ENCODE data around the gene FUT1.
"Not testable (repeated sequence)": the region's sequence is repeated elsewhere in the genome, so short reads cannot be mapped to it uniquely, and the experiment has no call there.

The FUT1 gene

DNA sequence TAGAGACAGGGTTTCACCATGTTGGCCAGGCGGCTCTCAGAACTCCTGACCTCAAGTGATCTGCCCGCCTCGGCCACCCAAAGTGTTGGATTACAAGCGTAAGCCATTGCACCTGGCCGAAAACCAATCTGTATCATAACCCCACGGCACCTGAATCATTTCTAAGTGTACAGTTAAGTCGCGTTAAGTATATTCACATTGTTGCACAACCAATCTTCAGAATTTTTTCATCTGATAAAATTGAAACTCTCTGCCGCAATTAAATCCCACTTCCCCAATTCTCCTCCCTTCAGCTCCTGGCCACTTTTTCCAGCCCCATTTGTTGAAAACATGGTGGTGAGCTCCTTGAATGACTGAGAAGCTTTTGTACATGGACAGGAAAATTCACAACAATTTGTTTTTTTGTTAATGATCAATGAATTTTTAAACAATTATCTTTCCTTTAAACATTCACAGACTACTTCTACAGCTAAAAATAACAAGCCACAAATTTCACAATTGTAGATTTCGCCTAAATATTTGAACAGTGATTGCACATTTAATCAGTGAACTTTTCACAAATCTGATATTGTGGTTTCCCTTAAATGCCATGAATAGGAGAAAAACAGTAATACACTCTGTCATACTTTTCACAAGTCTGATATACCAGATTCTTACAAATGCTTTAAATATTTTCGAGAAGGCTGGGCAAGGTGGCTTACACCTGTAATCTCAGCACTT, 16.7 kb upstream of the FUT1 start:
- no peak for DNase-seq (ENCODE audit: low spot score)

GRCh38 chr19:48768171-48768753, 15.8 kb upstream of the FUT1 start:
- DNase-seq (ENCODE audit: low spot score), result not testable (repeated sequence)

GRCh38 chr19:48765816-48766215, 13.4 kb upstream of the FUT1 start:
- DNase-seq (ENCODE audit: low spot score), result not testable (repeated sequence)

DNA sequence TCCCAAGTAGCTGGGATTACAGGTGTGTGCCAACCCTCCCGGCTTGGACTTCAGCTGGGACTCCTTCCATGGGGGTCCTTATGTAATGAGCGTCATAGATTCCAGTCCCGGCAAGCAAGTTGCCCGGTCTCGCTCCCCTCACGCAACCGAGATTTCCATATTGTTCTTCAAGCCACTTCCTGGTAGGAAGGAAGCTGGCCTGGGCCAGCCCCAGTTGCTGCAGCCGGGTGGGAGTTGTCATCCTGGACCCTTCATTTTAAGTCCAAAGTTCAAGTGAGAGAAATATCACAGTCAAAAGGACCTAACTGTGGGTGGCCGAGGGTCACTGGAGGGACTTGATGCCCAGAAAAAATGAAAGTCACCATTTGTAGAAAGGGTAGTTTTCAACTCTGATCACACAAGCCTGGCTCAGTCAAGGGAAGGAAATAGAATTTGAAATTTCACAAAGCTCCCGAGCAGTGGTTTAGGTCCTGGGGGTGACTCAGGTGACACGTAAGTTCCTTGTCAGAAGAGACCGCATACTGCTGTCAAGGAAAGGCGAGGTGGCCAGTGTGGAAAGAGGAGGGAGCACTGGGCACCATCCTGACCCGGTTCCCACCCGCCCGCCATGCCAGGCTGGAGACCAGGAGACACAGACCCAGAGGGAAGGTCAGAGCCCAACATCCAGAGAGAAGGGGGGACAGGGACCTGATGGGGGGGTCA, 8.2 kb upstream of the FUT1 start:
- DNase-seq (ENCODE audit: low spot score), result no peak

DNA sequence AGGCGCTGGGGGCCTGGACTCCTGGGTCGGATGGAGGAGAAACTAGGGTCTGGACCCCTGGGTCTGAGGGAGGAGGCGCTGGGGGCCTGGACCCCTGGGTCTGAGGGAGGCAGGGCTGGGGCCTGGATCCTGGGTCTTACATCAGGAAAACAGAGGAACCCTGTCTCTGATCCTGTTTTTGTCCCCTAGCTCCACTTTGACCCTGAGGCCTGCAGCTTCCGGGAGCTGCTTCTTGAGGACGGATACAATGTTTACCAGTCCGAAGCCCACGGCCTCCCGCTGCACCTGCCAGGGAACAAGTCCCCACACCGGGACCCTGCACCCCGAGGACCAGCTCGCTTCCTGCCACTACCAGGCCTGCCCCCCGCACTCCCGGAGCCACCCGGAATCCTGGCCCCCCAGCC, 5.3 kb upstream of the FUT1 start:
- no peak for DNase-seq (ENCODE audit: low spot score)

DNA sequence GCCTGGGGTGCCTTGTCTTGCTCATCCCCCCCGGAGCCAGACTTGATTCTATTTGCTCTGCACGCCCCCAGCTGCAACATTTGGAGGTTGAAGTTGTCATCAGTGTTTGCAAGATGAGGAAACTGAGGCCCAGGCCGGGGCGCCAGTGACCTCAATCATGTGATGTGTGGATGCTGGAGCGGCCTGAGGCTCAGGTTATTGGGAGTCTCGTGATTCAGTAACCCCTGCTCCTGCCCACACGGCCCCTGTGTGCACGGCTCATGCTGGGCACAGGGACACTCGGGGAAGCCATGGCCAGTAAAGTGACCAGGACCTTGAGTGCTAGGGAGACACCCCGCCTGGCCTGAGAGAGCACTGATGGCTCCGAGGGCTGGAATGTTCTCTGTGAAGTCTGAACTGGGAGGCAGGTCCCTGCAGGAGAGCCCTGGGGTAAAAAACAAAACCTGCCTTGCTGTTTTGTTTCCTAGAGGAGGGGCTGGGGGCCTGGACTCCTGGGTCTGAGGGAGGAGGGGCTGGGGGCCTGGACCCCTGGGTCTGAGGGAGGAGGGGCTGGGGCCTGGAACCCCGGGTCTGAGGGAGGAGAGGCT, 4.7 kb upstream of the FUT1 start:
- no peak for DNase-seq (ENCODE audit: low spot score)

DNA sequence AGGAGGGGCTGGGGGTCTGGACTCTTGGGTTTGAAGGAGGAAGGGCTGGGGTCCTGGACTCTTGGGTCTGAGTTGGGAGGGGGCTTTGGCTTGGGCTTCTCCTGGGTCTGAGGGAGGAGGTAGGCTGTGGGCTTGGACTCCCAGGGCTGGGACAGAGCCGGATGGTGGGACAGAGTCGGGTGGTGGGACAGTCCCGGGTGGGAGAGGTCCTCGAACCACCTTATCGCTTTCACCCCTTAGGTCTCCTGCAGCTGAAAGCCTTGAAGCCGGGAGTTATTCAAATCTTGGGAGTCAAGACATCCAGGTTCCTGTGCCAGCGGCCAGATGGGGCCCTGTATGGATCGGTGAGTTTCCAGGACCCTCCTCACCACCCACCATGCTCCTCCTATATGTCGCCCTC, 4.2 kb upstream of the FUT1 start:
- no peak for DNase-seq (ENCODE audit: low spot score)

DNA sequence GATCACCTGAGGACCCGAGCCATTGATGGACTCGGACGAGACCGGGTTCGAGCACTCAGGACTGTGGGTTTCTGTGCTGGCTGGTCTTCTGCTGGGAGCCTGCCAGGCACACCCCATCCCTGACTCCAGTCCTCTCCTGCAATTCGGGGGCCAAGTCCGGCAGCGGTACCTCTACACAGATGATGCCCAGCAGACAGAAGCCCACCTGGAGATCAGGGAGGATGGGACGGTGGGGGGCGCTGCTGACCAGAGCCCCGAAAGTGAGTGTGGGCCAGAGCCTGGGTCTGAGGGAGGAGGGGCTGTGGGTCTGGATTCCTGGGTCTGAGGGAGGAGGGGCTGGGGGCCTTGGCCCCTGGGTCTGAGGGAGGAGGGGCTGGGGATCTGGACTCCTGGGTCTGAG, 3.8 kb upstream of the FUT1 start:
- no peak for DNase-seq (ENCODE audit: low spot score)

GRCh38 chr19:48755787-48756186, 3.3 kb upstream of the FUT1 start:
- DNase-seq (ENCODE audit: low spot score), result no peak

DNA sequence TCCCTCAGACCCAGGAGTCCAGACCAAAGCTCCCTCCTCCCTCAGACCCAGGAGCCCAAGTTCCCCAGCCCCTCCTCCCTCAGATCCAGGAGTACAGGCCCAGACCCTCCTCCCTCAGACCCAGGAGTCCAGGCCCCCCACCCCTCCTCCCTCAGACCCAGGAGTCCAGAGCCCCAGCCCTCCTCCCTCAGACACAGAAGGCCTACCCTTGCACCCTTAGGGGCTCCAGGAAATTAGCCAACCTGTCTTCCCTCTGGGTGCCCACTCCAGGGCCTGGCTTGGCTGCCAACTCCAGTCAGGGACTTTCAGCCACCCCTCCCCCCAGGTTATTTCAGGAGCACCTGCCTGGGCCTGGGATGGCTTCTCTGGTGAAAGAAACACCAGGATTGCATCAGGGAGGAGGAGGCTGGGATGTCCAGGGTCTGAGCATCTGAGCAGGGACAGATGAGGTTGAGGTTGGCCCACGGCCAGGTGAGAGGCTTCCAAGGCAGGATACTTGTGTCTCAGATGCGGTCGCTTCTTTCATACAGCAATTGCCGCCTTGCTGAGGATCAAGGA, 2.7 kb upstream of the FUT1 start, which contains the start of gene FGF21:
Gene FGF21 (plus strand): TSS at position 441 of the 558 bp plus-strand sequence. CDS start 713 bp downstream, outside the sequence.
- DNase-seq (ENCODE audit: low spot score), result peak; percentile 95

GRCh38 chr19:48751845-48752495, 471 bp downstream of the FUT1 start:
- peak; percentile 25 for DNase-seq (ENCODE audit: low spot score)

- DNase-seq (ENCODE audit: low spot score), result no peak
Observed at GRCh38 chr19:48750771-48751504, 1.5 kb downstream of the FUT1 start.

DNA sequence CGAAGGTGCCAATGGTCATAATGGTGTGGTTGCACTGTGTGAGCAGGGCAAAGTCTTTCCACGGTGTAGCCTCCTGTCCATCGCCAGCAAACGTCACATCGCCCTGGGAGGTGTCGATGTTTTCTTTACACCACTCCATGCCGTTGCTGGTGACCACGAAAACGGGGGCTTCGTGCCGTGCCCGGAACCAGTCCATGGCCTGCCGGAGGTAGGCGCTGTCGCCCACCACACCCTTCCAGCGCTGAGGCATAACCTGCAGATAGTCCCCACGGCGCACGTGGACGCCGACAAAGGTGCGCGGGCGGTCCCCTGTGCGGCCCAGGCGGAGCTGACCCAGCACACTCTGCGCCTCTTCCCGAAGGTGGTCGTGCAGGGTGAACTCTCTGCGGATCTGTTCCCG, 2.1 kb downstream of the FUT1 start:
- DNase-seq (ENCODE audit: low spot score), result no peak

- no peak for DNase-seq (ENCODE audit: low spot score)
Observed at GRCh38 chr19:48749571-48750198, 2.8 kb downstream of the FUT1 start.

GRCh38 chr19:48746738-48747575, 5.5 kb downstream of the FUT1 start, which contains the start of gene IZUMO1:
Gene IZUMO1, minus strand, starts transcription at chr19:48746909. Its CDS starts 1,050 bp downstream, at chr19:48745859.
- no peak for DNase-seq (ENCODE audit: low spot score)

- no peak for DNase-seq (ENCODE audit: low spot score)
Observed at GRCh38 chr19:48746110-48746509, 6.3 kb downstream of the FUT1 start.

- peak; percentile 62 for DNase-seq (ENCODE audit: low spot score)
Observed at GRCh38 chr19:48745208-48745995, 7.0 kb downstream of the FUT1 start.

DNA sequence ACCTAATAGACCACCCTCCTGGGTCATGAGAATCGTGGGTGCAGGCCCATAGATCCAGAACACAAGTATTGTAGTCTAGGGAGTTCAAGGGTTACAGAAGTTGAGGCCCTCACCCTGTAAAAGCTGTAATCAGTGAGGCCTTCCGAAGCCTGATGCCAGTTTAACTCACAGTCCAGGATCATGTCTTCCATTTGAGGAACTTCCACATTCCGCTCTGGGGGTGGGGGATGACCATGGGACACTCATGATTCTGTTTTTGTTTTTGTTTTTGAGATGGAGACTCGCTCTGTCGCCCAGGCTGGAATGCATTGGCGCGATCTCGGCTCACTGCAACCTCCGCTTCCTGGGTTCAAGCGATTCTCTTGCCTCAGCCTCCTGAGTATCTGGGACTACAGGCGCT, 10.3 kb downstream of the FUT1 start:
- no peak for DNase-seq (ENCODE audit: low spot score)

Data from SW480 (cell line).